DMS 273 treated with DMSO at 0.1 percent for 48 hours (cell line): ENCODE data around the gene AHI1.

Source experiments
- DNase-seq: peaks from one replicate; lab custom pipeline; 2025; lab: John Stamatoyannopoulos, UW

Gene AHI1

GRCh38 chr6:135451617-135452190 lies 45.8 kb downstream of the AHI1 start:
- DNase-seq = no peak

DNA sequence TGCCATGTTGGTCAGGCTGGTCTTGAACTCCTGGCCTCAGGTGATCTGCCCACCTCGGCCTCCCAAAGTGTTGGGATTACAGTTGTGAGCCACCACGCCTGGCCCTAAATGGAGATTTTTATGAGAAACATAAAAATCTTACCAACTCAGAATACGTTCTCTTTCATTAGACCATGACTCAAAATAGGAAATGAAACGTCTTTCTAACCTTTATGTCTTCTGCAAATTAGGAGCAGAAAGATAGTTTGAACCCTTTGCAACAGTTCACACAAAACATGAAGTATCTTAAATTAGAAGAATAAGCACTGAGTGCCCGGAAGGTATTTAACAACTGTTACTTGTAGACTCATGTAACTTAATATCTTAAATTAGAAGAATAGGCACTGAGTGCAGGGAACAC lies 48.3 kb downstream of the AHI1 start:
- no peak for DNase-seq

GRCh38 chr6:135440087-135440792 lies 57.3 kb downstream of the AHI1 start:
- DNase-seq = no peak

DNA sequence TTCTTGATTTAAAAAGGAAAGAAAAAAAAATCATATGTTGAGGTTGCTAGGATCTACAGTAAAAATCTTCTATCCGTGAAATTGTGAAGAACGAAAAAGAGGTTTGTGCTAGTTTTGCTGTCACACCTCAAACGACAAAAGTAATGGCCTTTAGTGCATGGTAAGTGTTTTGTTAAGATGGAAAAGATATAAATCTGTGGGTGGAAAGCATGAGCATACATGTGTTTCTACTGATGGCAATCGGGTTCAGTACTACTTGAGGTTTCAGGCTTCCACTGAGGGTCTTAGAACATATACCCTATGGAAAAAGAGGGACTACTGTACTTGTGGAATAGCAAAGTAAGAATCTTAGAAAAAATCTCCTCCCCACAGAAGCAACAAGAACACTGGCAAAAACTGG lies 58.0 kb downstream of the AHI1 start:
- no peak for DNase-seq

DNA sequence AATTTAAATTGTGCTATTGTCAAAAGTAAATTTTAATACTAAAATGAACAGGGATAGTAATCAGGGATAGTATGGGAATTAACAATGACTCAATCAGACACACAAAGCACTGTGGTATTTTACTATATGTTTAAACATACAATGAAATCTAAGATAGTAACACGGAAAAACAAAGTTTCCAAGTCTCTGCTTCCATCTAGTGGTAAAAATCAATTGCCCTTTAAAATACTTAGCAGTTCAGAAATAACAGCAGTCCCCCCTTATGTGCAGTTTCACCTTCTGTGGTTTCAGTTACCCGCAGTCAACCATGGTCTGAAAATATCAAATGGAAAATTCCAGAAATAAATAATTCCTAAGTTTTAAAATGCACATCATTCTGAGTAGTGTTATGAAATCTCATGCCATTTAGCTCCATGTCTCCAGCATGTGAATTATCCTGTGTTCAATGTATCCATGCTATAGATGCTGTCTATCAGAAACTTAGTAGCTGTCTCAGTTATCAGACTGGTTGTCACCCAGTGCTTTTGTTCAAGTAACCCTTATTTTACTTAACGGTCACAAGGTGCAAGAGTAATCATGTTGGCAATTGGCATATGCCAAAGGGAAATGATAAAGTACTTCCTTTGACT lies 58.5 kb downstream of the AHI1 start:
- DNase-seq = no peak

DNA sequence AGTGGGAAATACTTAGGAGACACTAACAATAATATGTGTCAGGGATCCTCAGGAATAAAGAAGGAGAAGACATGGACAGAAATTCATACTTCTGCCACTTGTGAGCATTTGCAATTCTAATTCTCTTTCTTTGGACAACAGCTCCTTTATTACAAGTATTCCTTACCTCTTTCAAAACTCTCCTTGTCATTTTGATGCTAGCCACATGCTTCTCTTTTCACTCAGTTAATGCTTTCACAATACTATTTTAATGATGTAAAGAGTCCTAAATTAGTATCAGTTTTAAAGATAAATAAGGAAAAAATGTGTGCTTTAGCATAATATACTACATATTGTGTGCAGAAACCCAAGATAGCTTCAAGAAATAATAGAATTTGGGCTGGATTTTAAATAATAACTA lies 62.5 kb downstream of the AHI1 start:
- no peak for DNase-seq

DNA sequence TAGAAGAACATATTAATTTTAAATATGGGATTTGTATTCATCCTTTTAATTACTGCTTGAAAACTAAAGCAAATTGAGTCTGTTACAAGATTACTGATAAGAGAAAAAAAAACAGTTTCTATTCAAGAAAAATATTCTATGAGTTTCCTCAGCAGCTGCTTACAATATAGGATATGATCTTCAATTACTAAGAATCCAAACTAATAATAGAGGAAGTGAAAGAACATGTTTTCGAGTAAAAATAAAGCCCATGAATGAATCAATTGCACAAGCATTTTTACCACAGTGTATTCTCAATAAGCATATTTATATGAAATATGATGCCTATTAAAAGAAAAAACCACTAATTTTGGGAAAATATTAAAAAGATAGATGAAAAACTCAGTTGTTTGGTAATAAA lies 63.4 kb downstream of the AHI1 start:
- no peak for DNase-seq

GRCh38 chr6:135428078-135428477 lies 69.5 kb downstream of the AHI1 start:
- DNase-seq = no peak

- DNase-seq = no peak
Measured at GRCh38 chr6:135426833-135427232, 70.7 kb downstream of the AHI1 start.

- DNase-seq = no peak
Measured at GRCh38 chr6:135424385-135424784, 73.2 kb downstream of the AHI1 start.

GRCh38 chr6:135423649-135424128 lies 73.9 kb downstream of the AHI1 start:
- peak; percentile 20 for DNase-seq

GRCh38 chr6:135419162-135419561 lies 78.4 kb downstream of the AHI1 start:
- no peak for DNase-seq

- DNase-seq = no peak
Measured at GRCh38 chr6:135418040-135418760, 79.3 kb downstream of the AHI1 start.

DNA sequence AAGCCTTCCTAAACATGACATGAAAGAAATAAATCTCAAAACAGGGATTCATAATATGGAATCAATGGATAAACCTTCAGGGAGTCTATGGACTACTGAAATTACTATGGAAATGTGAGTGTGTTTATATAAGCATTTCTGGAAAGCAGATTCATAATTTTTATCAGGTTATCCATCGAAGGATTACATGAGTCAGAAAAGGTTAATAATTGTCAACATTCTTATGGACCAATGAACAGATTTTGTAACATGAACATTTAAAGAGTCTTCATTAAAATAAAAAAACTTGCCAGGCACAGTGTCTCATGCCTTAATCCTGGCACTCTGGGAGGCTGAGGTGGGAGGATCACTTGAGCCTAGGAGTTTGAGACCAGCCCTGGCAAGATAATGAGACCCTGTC lies 84.8 kb downstream of the AHI1 start:
- no peak for DNase-seq

GRCh38 chr6:135411849-135412248 lies 85.7 kb downstream of the AHI1 start:
- DNase-seq = no peak

GRCh38 chr6:135411339-135411738 lies 86.2 kb downstream of the AHI1 start:
- no peak for DNase-seq

GRCh38 chr6:135410856-135411255 lies 86.7 kb downstream of the AHI1 start:
- DNase-seq = no peak

DNA sequence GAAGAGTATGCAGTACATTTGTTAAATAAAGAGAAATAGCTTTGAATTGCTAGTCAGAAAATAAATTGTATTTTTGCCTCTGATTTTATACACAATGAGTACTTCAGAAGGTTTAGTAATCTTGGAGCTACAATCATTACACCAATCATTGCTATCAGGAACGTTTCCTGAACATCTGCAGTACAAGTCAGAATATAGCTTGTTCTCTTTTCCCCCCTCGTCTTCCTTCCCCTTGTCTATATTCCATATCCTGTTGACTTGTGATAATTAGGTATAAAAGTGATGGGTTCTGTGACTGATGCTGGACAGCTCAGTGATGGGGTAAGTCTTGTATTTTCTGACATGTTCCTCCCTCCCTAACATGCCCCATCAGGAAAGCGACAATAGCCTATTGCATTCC lies 94.0 kb downstream of the AHI1 start:
- no peak for DNase-seq

GRCh38 chr6:135402311-135402710 lies 95.2 kb downstream of the AHI1 start:
- no peak for DNase-seq

- no peak for DNase-seq
Measured at GRCh38 chr6:135397172-135397952, 100.2 kb downstream of the AHI1 start.

DNA sequence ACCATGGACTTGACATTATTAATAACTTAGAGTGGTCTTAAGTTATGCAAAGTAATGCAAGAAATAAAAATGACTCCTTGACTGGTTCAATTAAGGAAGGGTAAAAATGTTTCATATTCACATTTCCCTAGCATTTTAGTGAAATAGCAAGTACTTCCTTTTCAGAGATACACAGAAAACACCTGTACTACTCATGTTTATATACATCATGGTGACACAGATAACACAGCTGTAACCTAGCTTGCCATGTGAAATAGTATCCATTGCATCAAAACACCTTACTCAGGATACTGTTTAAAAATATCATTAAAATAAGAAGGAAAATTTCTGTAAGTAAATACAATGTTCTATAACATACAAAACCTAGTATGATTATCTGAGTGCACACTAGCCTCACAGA lies 102.4 kb downstream of the AHI1 start:
- DNase-seq = no peak

DNA sequence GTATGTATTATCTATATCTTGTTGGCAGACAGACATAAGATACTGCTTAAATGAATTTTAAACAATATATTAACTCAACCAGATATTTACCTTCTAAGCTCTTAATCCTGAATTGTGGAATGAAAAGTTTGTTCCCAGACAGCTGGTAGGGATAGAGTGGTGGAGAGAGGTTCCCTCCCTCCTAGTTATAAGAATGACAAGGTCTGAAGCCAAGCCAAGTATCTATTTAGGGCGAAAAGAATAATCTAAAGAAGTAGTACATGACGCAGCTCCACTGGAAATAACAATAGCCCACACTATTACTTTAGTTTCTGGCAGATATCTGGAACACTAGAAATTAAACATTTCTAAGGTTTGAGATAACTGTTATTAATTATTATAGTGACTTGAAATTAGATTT lies 104.3 kb downstream of the AHI1 start:
- no peak for DNase-seq
